OCI-LY1 (cell line): ENCODE data around the gene TNNT2.

ENCODE experiments used
- H2AFZ ChIP-seq: fragments of 200-600 bp; sonication (generic), shearing (Covaris generic); 2 replicates; pipeline ENCODE4 v1.6.0; 2014; ENCODE audit warnings: antibody characterized with exemption, mild to moderate bottlenecking, low read length
- H3F3A ChIP-seq: fragments of 200-600 bp; sonication (generic), shearing (Covaris generic); 2 replicates; pipeline ENCODE4 v1.6.0; 2014; ENCODE audit warnings: mild to moderate bottlenecking, antibody characterized with exemption, low read length, moderate library complexity; ENCODE audit not compliant: insufficient read depth
- H3K27ac ChIP-seq: fragments of 200-600 bp; sonication (generic); 2 replicates; pipeline ENCODE4 v1.5.1; 2014; ENCODE audit warnings: low read length, mixed run types, mild to moderate bottlenecking, low read depth; ENCODE audit not compliant: poor library complexity, severe bottlenecking
- H3K27me3 ChIP-seq: fragments of 200-600 bp; sonication (generic); 2 replicates; pipeline ENCODE4 v1.6.0; 2014; ENCODE audit warnings: antibody characterized with exemption, mild to moderate bottlenecking, low read length, moderate library complexity; ENCODE audit not compliant: insufficient read depth
- H3K36me3 ChIP-seq: fragments of 200-600 bp; sonication (generic); 2 replicates; pipeline ENCODE4 v1.6.1; 2014; ENCODE audit warnings: mild to moderate bottlenecking, antibody characterized with exemption, low read length, moderate library complexity, mixed read lengths; ENCODE audit not compliant: insufficient read depth
- H3K4me1 ChIP-seq: fragments of 200-600 bp; sonication (generic); 2 replicates; pipeline ENCODE4 v1.5.1; 2014; ENCODE audit warnings: mild to moderate bottlenecking, low read length, moderate library complexity; ENCODE audit not compliant: insufficient read depth, severe bottlenecking
- H3K4me2 ChIP-seq: fragments of 200-600 bp; sonication (generic), shearing (Covaris generic); 2 replicates; pipeline ENCODE4 v1.6.1; 2014; ENCODE audit warnings: low read length
- H3K4me3 ChIP-seq: fragments of 200-600 bp; sonication (generic); 2 replicates; pipeline ENCODE4 v1.5.1; 2014; ENCODE audit warnings: low read length, low read depth, mild to moderate bottlenecking, mixed read lengths; ENCODE audit not compliant: poor library complexity, severe bottlenecking
- H3K79me2 ChIP-seq: fragments of 200-600 bp; shearing (Covaris generic); 2 replicates; pipeline ENCODE4 v1.6.1; 2016; ENCODE audit warnings: mixed run types, low read length, mixed read lengths; ENCODE audit not compliant: insufficient read depth
- H3K9ac ChIP-seq: fragments of 200-600 bp; sonication (generic), shearing (Covaris generic); 2 replicates; pipeline ENCODE4 v1.6.1; 2014; ENCODE audit warnings: mild to moderate bottlenecking, low read length, mixed read lengths
- H3K9me2 ChIP-seq: fragments of 200-600 bp; sonication (generic), shearing (Covaris generic); 2 replicates; pipeline ENCODE4 v1.6.1; 2014; ENCODE audit warnings: low read depth, mild to moderate bottlenecking, low read length, mixed read lengths
- H3K9me3 ChIP-seq: fragments of 200-600 bp; shearing (Covaris generic); 2 replicates; pipeline ENCODE4 v1.6.1; 2014; ENCODE audit warnings: low read length, mixed read lengths
- H4K20me1 ChIP-seq: fragments of 200-600 bp; sonication (generic), shearing (Covaris generic); 2 replicates; pipeline ENCODE4 v1.6.0; 2016; ENCODE audit warnings: mild to moderate bottlenecking, low read length; ENCODE audit not compliant: insufficient read depth
- CTCF ChIP-seq: fragments of 200-600 bp; sonication (generic), shearing (Covaris generic); IDR thresholded peaks from 2 replicates; pipeline ENCODE4 v1.5.1; 2017; ENCODE audit warnings: mild to moderate bottlenecking, antibody characterized with exemption, low read length, moderate library complexity, mixed read lengths
- EZH2 ChIP-seq: fragments of 200-600 bp; sonication (generic), shearing (Covaris generic); IDR thresholded peaks from 2 replicates; pipeline ENCODE4 v1.8.0; 2017; ENCODE audit warnings: borderline replicate concordance, mixed run types, mild to moderate bottlenecking, antibody characterized with exemption, low read length, moderate library complexity, mixed read lengths

Gene TNNT2

DNA sequence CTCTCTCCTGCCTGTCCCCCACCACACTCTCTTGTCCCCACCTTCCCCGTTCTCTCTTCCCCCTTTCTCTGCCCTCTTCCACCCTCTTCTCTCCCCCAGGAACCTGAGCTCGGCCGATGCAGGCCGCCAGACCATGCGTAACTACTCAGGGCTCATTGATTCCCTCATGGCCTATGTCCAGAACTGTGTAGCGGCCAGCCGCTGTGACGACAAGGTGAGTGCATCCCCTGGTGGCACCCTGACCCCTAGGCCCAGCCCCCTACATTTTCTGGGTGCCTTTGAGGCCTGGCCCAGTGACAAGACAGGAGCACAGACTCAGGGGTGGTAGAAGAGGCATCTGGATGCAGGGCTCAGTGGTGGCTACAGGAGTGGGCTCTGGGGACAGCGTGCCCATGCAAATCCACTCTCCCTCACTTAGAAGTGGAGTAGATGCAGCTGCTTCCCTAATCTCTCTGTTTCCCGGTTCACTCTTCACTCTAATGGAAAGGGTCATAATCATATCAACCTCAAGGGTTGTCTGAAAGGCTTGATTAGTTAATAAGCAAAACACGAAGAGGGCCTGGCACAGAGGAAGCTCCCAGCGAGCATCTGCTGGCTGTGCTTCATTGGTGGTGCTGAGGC, 57.2 kb downstream of the TNNT2 start:
- H3K9ac ChIP-seq, result no peak overlapping the region
- no peaks in the 10 kb centered on the region; the same call in 1 of the 2 replicates for H3K27me3 ChIP-seq
- no peaks in the 10 kb centered on the region for H3K79me2 ChIP-seq
- no peaks in the 10 kb centered on the region for H3K4me1 ChIP-seq
- no peak for TF ChIP-seq CTCF
- TF ChIP-seq EZH2, result no peak
- H2AFZ ChIP-seq, result no peak overlapping the region
- no peak overlapping the region for H3K27ac ChIP-seq
- no peaks in the 10 kb centered on the region for H3F3A ChIP-seq
- no peaks in the 10 kb centered on the region for H3K9me2 ChIP-seq
- no peaks in the 10 kb centered on the region for H3K9me3 ChIP-seq
- no peak overlapping the region for H3K4me3 ChIP-seq
- no peaks in the 10 kb centered on the region for H3K36me3 ChIP-seq
- no peak overlapping the region for H3K4me2 ChIP-seq
- no peaks in the 10 kb centered on the region for H4K20me1 ChIP-seq

DNA sequence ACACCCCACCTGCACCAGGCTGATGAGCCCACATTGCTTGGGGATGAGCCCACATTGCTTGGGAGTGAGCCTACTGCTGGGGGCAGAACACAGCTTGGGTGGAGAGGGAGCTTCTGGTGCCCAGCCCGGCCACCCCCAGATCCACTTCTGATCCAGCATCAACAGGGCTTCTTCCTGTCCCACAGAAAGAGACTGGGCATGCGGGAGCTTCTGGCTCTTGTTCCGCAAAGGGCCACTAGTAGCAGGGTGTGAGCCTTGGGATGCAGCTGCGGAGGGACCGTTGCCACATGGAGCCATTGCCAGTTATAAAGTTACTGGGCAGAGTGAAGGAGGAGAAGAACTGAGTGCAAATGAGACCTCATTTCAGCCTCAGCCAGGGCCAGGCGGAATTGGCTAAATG, 57.8 kb downstream of the TNNT2 start:
- no peaks in the 10 kb centered on the region for H3K4me1 ChIP-seq
- H3F3A ChIP-seq, result no peaks in the 10 kb centered on the region
- no peaks in the 10 kb centered on the region for H3K36me3 ChIP-seq
- H3K4me3 ChIP-seq, result no peak overlapping the region
- no peaks in the 10 kb centered on the region for H4K20me1 ChIP-seq
- no peak overlapping the region for H3K9ac ChIP-seq
- no peaks in the 10 kb centered on the region for H3K9me2 ChIP-seq
- H3K9me3 ChIP-seq, result no peaks in the 10 kb centered on the region
- no peak overlapping the region for H2AFZ ChIP-seq
- H3K79me2 ChIP-seq, result no peaks in the 10 kb centered on the region
- TF ChIP-seq CTCF, result no peak
- TF ChIP-seq EZH2, result no peak
- H3K27me3 ChIP-seq, result no peaks in the 10 kb centered on the region; the same call in 1 of the 2 replicates
- no peak overlapping the region for H3K27ac ChIP-seq
- H3K4me2 ChIP-seq, result no peak overlapping the region

- Histone ChIP-seq H3K27me3 (no peaks in the 10 kb centered on the region; the same call in 1 of the 2 replicates), H3K4me1 (no peaks in the 10 kb centered on the region), H4K20me1 (no peaks in the 10 kb centered on the region), H3K9me3 (no peaks in the 10 kb centered on the region), H3K27ac (no peak overlapping the region), H3K36me3 (no peaks in the 10 kb centered on the region), H3K79me2 (no peaks in the 10 kb centered on the region), H3K4me3 (no peak overlapping the region), H3K4me2 (no peak overlapping the region), H2AFZ (no peak overlapping the region), H3K9ac (no peak overlapping the region), H3K9me2 (no peaks in the 10 kb centered on the region), H3F3A (no peaks in the 10 kb centered on the region)
- TF ChIP-seq EZH2, result no peak
These were observed 58.8 kb downstream of the TNNT2 start for GRCh38 chr1:201318504-201319340.
